AG09309 (cell line): Measurements from ENCODE around the gene AP3B1.

Source experiments
- DNase-seq: peaks from one replicate; pipeline ENCODE4 v3.0.0-alpha.2; 2010; ENCODE audit warnings: low read depth
- H3K4me3 ChIP-seq: 2 replicates; pipeline ENCODE4 v1.5.1; 2011; ENCODE audit warnings: mild to moderate bottlenecking, low read depth, low read length, moderate library complexity; ENCODE audit not compliant: control insufficient read depth
- CTCF ChIP-seq: IDR thresholded peaks from 2 replicates; pipeline ENCODE4 v1.5.1; 2011; ENCODE audit warnings: mild to moderate bottlenecking, low read depth, low read length, inconsistent platforms; ENCODE audit not compliant: insufficient read depth, control insufficient read depth; ENCODE audit errors: missing control alignments

The AP3B1 gene

DNA sequence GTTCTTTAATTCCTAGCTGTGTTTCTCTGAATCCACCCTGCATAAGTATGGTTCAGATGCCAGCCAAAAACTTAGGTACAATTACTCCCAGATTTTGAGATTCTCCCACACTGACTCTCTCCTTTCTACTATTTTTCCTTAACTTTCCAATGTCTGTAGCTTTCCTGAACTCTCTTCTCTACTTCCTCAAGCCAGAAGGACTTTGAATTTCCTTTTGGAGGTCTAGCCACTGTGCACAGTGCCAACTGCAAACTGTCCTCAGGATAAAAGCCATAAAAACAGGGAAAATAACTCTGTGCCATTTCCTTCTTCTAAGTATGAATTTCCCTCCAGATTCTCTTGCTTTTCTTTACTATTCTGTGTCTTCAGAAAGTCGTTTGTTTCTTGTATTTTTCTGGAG lies 157.2 kb downstream of the AP3B1 start:
- no peak for DNase-seq
- no peak overlapping the region for H3K4me3 ChIP-seq
- no peak for TF ChIP-seq CTCF

GRCh38 chr5:78133423-78133822 lies 161.1 kb downstream of the AP3B1 start:
- TF ChIP-seq CTCF: no peak
- H3K4me3 ChIP-seq: no peak overlapping the region
- DNase-seq: no peak

- no peak for DNase-seq
- TF ChIP-seq CTCF: no peak
- no peak overlapping the region for H3K4me3 ChIP-seq
Observed at GRCh38 chr5:78132507-78132906, 162.0 kb downstream of the AP3B1 start.

DNA sequence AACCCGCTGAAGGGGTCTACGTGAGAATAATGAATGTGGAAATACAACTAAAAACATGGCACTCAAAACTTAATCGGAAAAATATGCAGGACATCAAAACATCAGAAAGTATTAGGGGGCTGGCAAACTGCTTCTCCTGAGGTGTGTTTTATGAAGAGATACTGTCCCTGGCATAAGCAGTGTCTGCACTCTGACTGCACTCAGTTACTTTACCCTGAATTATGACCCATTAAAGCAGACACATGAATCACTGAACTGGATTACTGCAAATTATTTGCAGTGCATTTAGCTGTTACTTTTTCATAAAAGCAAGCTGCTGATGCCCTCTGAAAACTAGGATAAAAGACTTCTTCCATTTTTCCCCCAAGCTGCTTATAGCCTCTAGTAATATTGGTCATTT lies 164.9 kb downstream of the AP3B1 start:
- no peak for TF ChIP-seq CTCF
- no peak overlapping the region for H3K4me3 ChIP-seq
- no peak for DNase-seq

DNA sequence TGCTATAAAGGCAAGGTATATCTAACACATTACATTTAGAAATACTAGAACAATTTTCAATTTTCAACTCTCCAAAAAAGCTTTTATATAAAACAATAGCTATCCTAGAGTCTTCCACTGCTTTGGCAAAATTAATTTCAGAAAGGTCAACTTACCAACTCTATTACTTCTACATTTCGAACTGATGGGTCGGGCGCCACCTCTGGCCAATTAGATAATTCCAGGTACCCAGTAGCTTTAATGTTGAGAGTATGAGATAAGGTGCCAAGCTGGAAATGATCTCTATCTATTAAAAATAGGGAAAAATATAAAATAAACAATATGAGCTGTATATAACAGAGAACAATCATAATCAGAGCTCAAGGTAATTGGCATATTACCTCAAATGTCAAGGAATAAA lies 166.6 kb downstream of the AP3B1 start:
- no peak overlapping the region for H3K4me3 ChIP-seq
- no peak for TF ChIP-seq CTCF
- DNase-seq: no peak

GRCh38 chr5:78126536-78126935 lies 168.0 kb downstream of the AP3B1 start:
- no peak for TF ChIP-seq CTCF
- H3K4me3 ChIP-seq: no peak overlapping the region
- no peak for DNase-seq

GRCh38 chr5:78116167-78116566 lies 178.3 kb downstream of the AP3B1 start:
- DNase-seq: no peak
- no peak overlapping the region for H3K4me3 ChIP-seq
- TF ChIP-seq CTCF: no peak
